Lung microvascular endothelial cell (primary cell): ENCODE results near the gene SCN2B. TPM values are rescaled to one million over a fixed set of nuclear protein-coding genes. Genes with fewer than 3 reads are reported as not detected.

ENCODE experiments used
- DNase-seq, 2 donors: peaks; one replicate each; pipeline versions ENCODE4 v3.0.0 to v3.0.0-alpha.2; 2010; ENCODE audit warnings: low read depth in 2 of 2
- total RNA-seq: library from RNA; depleted of rRNA; stranded (reverse); fragments of >200 nt; gene quantifications from 2 replicates; pipeline ENCODE4 v1.2.1, GENCODE V29; 2014

SCN2B gene
- total RNA-seq, 1 donor from 2014 or later, result not detected

DNA sequence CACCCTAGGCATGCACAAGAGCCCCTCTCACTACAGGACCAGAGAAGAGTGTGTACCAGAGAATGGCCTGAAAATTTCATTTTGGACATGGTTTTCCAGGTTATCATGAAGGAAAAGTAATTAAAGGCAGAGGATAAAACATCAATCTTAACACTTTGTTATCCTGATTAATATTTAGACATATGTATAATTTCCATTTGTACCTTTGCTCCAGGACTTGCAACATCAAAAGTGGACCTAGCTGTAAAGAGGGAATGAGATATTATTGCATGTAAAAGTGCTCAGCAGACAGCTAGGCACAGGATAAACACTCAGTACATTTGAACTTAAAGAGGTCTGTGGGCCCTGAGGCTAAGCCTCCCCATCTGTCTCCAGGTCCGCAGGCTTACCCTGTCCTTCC lies 21.8 kb downstream of the SCN2B start:
- no peak for DNase-seq

DNA sequence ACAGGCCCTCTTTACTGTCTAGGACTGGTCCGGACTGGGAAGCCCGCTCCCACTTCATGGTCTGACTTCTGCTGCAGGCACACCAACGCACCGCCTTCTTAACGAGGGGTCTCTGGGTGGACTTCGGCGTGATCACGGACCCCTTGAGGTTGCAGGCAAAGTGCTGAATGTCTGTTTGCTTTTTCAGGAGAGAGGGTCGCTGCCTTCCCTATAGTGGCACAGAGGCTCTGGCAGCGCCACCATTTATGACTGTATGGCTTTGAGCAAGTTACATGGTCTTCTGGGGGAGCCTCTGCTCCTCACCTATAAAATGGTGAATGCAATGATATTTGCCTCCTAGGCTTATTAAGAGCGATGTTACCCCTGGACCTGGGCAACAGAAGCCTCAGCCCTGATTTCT lies 22.5 kb downstream of the SCN2B start:
- DNase-seq, result no peak

DNA sequence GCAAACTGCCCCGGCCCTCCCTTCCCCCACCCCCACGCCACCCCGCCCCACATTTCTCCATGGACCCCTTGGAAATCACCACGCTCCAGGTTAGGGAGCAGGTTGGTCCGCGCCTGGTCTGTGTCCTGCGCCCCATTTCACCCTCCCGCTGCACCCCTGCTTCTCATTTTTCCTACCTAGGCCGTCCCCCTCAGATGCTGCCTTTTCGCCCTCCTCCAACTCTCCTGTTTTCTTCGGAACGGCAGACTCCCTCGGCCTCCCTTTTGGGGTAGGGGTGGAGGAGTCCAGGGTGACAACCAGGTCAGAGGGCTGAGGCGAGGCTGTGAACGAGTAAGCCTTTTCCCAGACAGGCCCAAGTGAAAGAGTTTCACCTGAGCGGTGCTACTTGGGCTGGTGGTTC lies 22.9 kb downstream of the SCN2B start:
- no peak for DNase-seq

DNA sequence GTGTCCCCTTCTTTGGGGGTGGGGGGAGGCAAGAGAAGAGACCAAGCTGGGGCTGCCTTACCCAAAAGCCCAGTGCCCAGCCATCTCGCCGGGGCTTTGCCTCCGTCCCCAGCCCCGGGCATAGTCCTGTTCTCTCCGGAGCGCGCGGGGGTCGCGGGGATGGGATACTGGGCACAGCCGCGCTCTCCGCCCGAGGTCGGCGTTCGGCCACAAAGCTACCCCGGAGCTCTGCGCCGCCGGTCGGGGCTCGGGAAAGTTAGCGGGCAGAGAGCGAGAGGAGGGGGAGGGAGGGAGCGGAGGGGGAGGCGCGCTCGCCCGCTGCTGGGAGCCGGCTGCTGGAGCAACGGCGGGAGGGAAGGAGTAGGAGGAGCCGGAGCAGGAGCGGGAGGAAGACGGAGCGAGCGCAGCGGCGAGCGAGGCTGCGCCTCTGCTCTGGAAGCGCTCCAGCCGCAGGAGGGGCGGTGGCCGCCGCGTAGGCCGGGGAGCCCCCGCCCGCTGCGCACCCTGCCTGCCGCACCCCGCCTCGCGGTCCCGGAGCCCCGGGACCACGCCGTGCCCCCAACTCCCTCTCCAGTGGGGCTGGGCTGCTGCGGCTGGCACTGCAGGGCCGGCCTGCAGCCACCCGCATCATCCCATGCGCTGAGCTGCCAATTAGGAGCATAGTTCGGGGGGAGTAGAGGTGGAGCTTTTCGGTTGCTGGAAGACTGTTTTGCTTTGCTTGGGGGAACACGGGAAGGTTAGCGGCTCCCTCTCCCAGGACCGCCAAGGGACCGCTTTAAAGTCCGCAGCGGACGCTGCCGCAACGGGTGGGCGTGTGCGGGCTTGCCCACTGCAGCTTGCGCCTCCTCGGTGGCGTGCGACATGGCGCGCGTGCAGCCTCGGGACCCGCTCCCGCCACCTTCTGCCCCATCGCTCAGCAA lies 23.6 kb downstream of the SCN2B start, which contains the start of gene SCN4B:
Gene SCN4B, minus strand, starts transcription at position 272 of the 920 bp plus-strand sequence. Its CDS starts 150 bp downstream, at position 122.
- peak in 1 of 2 donors; percentile 49 for DNase-seq

DNA sequence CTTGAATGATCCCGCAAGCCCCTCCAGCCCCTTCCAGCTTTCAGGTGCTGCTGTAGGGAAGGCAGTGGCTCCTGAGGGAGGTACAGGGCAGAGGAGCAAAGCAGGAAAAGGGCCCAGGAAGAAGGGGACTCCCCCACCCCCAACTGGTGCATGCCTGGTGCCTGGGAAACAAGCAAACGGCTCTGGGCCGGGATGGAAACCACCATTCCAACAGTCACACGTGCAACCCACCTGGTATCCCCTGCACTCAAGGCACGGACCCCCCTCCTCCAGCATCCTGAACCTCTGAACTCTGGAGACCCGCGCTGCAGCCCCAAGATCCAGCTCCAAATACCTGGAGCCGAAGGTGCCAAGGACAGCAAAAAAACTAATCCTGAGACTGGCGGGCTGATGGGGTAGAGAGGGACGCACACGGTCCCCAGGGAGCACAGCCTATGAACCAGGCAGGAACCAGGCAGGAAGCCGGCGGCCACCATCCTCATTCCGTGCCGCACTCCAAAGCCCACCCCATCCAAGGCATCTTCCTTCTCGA lies 24.4 kb downstream of the SCN2B start:
- DNase-seq, result no peak

DNA sequence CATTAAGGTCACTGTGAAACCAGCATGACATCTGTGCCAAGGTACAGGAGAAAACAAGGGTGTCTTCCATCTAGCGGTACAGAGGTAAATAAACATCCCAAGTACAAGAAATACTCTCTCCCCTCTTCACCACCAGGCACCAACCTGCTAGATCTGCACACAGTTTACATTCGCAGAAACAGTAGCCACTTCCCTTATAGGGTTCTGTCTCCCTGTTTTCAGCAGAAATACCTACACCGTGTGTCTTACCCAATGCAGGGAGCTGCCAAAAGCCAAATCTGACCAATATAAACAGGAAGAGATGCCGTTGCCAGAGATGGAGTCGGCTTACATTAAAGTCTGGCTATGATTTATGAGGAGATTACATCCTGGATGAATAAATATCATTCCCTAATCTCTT lies 25.0 kb downstream of the SCN2B start:
- no peak for DNase-seq

DNA sequence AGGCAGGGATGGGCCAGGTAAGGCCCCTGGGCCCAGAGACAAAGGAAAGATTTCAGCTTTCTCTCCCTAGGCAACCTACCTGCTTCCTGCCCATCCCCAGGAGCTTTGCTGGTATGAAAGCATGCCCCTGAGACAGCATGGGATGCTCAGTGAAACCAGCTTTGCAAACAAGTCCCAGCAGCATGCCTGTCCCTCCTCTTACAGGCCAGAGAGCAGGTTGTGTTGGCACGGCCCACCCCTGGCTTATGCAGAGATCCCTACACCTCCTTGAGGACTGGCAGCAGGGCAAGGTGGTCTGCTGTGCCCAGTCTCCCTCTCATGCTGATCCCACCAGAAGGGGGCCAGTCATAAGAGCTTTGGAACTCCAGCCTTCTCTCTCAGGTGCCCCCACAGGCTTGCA lies 26.9 kb downstream of the SCN2B start:
- DNase-seq, result no peak

DNA sequence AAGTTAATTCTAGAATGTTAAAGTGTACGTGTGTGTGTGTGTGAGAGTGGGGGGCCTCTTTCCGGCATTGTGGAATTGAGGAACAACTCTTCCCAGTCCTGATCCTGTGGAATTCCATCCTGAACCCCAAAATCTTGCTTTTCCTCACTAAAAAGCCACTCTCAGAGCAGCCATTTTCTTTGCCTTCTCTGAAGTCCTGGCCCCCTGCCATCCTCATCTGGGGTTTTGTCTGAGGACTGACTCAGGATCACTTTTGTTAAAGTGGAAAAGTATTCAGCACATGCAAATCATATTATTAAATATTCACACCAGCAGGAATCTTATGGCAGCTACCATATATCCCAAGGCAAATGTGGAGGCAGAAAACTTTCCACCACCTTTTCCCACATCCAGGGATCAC lies 27.6 kb downstream of the SCN2B start:
- no peak for DNase-seq

DNA sequence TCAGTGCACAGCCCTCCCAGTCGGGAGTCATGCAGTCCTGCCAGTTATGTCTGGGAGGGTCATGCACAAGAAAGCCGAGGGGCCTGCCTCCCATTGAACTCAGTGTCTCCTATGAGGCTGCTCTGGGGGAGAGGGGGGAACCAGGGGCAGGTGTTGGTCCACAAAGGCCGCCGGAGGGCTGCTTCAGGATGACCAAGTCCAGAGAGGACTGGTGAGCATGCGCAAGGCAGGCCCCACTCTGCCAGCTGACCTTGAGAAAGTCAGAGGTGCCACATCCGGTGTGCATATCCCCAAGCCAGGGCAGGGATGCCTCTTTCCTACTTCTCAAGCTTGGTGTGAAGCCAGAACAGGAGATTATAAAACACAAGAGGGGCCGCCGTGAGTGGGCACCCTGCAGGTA lies 28.2 kb downstream of the SCN2B start:
- DNase-seq, result no peak

DNA sequence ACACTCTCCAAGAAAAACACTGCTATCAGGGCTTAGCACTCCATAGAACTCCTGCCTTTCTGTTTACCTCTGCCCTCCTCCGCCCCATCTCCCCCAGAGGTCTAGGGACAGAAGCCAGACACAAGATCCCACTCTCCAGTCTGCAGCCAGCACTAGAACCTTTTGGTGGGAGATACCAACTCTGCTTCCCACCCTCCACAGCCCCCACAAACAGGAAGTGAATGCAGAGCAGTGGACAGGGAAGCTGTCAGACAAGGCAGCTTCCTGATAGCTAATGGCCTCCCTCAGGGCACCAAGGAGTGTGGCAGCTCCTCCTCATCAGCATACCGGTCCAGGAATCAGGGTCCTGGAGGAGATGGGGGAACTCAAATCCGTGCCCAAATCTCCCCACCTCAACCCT lies 28.9 kb downstream of the SCN2B start:
- no peak for DNase-seq

DNA sequence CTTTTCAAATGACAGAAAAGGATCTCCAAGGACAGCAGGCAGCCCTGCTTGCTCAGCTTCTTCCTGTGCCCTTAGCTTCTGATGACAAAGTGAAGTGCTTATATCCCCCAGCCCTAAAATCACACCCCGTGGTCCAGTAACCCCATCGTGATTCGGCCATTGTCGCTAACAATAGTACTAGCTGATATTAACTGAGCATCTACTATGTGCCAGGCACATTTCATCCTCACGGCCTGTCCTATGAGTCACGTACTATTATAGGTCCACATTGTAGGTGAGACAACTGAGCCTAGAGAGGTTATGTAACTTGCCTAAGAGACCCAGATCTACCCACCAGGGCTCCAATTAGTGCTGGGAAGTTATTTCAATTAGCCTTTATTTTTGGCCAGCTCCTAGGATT lies 29.9 kb downstream of the SCN2B start:
- DNase-seq, result no peak

DNA sequence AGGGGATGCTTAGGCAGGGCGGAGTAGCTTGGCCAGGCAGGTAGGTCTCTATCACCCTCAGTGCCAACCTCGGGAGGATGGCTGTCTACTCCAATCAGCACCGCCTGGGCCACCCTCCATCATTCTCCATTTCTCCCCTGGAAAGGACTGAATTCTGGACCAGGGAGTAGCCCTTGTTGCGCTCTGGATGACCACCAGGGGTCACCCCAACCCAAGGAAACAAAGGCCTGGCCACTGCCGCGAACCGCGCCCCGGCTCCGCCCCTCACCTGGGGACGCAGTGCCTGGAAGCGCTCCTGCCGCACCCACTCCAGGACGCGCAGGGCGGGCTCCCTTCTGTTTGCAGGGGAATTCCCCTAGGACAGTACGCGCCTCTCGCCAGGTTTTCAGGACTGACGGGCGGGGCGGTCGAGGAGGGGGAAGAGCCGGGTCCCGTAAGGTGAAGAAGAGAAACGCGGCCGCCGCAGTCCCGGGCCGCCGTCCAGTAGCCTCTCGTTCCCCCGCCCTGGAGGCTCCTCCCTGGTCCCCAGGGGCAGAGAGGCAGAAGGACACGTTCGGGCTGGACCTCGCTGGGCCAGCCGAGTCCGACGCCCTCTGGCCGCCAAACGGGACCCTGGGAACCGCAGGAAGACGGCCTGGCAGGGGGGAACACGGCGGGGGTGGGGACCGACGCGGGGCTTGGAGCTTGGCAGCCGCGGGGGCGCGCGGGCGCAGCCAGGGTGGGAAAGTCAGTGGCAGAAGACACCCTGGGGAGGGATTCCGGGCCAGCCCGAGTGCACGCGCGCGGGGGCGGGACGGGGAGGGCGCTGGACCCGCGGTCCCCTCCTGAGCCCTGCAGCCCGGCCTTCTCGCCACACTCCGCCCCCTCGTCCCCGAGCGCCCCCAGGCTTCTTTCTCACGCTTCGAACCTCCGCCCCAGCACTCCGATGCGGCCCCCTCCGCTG lies 30.9 kb downstream of the SCN2B start:
- peak; percentile 58 to 78 for DNase-seq

DNA sequence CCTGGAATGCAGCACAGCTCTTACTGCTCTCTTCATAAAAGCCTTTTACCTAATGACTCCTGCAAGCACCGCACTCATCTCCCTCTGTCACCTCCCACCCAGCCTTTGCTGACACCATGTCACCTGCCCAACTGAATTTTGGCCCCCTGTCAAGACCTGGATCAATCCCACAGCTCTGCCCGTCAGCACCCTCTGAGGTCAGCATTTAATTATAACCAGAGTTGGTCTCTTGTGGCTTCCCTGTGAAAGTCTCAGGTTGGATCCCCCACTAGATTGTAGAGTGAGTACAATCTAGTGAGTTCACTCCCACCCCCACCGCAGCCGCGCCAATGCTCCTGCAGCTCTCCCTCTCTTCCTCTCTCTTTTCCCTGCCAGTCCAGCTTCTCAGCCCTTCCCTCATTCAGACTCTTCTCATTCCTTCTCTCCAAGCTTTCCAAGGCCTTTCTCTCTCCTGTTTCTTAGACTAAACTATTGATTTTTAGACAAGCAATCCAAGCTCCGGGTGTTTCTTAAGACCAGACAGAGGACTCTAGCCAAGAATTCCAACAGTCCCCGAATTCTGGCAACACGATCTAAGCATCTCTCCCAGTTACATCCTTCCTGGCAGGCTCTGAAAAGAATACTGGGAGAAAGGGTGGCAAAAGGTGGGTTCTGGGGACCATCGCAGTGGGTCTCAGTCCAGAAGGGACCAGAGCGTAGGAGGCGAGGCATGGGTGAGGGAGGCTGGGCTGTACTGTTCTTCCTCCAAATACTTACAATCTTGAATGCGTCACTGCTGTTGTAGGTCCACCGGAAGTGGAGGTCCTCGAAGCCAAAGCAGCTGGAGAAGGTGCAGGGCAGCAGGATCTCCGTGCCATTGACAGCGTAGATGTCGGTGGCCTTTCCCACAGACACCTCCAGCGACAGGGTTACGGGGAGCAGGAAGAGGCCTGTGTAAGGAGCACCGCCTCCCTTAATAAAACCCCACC lies 31.9 kb downstream of the SCN2B start:
- no peak for DNase-seq

DNA sequence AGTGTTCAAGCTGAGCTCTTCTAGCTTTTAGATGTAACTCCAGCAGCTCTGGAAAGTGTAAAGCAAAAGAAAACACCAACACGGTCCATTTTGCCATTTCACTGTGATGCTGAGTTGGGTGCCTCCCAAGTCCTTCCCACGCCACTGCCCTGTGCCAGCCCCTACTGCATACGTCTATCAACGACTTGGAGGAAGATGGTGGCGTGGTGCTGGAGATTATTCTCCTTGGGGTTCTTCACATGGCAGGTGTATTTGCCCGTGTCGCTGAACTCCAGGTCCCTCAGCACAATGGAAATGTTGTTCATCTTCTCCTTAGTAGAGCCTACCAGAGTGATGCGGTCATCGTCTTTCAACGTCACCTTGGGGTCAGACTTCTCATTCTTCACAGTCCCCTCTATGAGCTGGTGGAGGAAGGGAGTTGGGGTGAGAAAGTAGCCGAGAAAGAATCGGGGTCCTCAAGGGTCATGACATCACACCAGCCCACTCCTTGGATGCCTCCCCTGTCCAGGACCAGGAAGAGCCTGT lies 32.7 kb downstream of the SCN2B start:
- DNase-seq, result no peak

DNA sequence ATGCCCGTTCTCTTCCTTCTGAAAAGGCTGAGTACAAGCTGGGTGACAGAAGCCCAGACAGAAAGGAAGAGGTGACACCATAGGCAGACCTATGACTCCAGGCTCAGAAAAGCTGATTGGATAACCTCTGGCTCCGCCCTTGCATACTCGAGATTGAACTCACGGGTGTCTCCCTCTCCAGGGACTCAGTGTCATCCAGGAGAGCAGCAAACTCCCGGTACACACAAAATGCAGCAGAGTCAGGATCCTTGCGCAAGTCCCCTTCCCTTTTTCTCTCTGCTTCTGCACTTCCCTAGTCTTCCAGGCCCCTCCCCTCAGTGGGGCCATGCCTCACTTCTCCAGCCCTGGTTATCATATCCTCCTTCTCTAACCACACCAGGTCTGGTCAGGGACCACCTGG lies 33.6 kb downstream of the SCN2B start:
- DNase-seq, result no peak

DNA sequence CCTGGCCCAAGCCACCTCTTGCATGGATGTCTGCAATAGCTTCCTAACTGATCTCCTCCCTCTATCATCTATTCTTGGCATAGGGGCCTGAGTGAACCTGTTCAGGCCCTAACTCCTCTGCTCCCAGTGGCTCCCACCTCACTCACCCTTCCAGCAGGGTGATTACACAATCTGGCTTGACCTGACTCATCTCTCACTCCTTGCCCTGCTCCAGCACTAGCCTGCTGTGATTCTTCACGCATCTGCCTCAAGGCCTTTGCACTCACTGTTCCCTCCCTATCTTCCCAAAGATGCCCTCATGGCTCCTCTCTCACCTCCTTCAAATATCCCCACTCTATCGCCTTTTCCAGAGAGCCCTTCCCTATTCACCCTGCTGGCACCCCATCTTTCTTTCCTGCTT lies 34.4 kb downstream of the SCN2B start:
- DNase-seq, result no peak

DNA sequence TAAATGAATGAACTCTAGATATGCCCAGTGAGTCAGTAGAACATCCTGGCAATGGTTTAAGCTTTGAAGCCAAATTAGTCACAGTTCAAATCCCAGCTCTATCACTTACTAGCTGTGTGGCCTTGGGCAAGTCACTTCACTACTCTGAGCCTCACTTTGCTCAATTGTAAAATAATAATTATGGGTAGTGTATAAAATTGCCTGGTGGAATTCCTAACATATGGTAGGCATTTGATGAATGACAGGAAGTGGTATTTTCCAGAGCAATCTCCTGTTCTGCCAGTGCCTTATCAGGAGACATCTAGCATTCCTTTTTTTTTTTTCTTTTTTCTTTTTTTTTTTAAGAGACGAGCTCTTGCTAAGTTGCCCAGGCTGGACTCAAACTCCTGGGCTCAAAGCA lies 36.9 kb downstream of the SCN2B start:
- no peak for DNase-seq

DNA sequence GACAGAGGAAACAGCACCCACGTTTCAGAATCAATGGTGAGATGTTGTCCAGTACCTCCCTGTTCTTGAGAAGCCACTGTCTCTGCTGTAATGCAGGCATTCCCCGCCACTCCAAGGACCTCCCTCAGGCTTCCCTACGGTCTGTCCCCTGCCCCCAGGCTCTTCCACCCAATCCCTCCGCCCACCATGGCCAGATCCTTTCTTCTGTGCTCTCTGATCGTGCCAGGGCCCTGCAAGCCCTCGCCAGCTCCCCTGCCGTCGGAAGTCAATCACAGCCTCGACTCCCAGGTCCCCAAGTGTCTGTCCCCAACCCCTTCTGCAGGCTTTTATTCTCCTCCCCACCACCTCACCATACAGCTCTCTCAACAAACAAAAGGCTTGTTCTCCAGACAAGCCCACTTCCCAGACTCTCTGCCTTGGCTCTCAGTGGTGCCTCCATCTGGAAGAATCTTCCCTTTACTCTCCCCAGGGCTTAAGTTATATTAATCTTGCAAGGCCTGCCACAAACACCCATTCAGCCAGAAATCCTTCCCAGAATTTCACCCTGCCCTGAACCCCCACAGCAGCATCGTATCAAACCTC lies 37.5 kb downstream of the SCN2B start:
- DNase-seq, result no peak

DNA sequence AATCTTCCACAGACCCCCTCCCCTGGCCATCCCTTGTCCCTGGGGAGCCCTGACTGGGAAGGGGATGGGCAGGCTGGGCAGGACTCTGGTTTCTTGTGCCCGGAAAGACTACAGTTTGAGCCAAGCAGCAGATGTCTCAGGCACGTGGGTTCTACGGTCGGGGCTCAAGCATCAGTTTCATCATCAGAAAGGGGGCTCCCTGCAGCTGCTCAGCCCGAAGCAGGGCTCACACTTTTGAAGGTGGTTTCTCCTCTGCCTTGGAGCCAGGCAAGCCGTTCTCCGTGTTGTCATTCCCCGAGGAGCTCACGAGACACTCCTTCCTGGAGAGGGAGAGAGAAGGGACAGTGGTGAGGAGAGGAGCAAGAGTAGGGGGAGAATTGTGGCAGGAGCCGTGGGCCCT lies 39.6 kb downstream of the SCN2B start:
- no peak for DNase-seq

DNA sequence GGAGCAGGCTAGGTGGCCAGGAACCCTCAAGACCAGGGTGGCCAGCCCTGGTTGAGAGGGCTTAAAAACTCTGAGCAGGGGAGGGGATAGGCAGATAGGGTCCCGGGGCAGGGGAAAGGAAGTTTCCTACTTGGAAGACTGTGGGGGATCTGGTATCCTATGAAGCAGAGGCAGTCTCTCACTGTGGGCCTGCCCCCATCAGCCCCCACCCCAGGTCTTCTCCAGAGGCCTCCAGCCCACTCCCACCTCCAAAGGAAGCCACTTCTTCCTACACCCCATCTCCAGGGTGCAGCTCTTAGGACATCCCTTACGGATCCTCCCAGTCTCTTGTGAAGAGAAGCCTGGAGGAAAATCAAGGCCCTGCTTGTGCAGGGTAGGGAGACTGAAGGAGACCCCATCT lies 40.1 kb downstream of the SCN2B start:
- no peak for DNase-seq
